ENCODE data around the gene ARID1A. TPM values are rescaled to one million over a fixed set of nuclear protein-coding genes. Genes with fewer than 3 reads are reported as not detected.
A peak's percentile ranks its signal among the peaks of the same experiment; 100 is the strongest.

Gene ARID1A
- total and polyA plus RNA-seq, 12 donors, result 14.5 to 62.5 (median 43.5) TPM

GRCh38 chr1:26734501-26735058 lies 38.8 kb downstream of the ARID1A start:
- Histone ChIP-seq H3K27me3 (no peaks in the 10 kb centered on the region), H3K4me3 (no peak overlapping the region), H3K9me3 (no peaks in the 10 kb centered on the region), H3K27ac (peak overlapping the region in 2 of 10 donors; percentile 12 to 31), H3K36me3 (peaks cover 0 to 100% (median 74%) of the 10 kb centered on the region in 9 donors), H3K4me1 (peaks cover 0 to 60% (median 50%) of the 10 kb centered on the region in 9 donors)
- no peak for ATAC-seq
- TF ChIP-seq CTCF (IDR thresholded peaks at IDR 0.05), result no peak
- 38 to 40% methylated on average over 4 of the region's 4 CpGs for WGBS, 2 donors
- DNase-seq, result no peak
- intact Hi-C loops (cut with DNase I), result loop anchor here in 2 of 10 donors (5.0 kb wide), 2 partner anchors 33 to 48 kb away; no protein-coding TSS in a partner anchor

- peak overlapping the region in 1 of 10 donors; percentile 55 for H3K27ac ChIP-seq
- no peak for TF ChIP-seq CTCF (IDR thresholded peaks at IDR 0.05)
- H3K4me3 ChIP-seq, result no peak overlapping the region
- ATAC-seq (no peak), DNase-seq (no peak)
- intact Hi-C loops (cut with DNase I), result loop anchor here in 1 of 10 donors (5.0 kb wide), 1 partner anchor 43 kb away; no protein-coding TSS in a partner anchor
- H3K36me3 ChIP-seq, result peaks cover 0 to 90% (median 44%) of the 10 kb centered on the region in 9 donors
- 73 to 78% methylated on average over 4 of the region's 4 CpGs for WGBS, 2 donors
- peaks cover 4 to 66% (median 47%) of the 10 kb centered on the region in 9 donors for H3K4me1 ChIP-seq
- H3K9me3 ChIP-seq, result no peaks in the 10 kb centered on the region
- no peaks in the 10 kb centered on the region for H3K27me3 ChIP-seq
Observed at GRCh38 chr1:26739329-26739914, 43.6 kb downstream of the ARID1A start.

- Histone ChIP-seq H3K4me1 (peaks cover 6 to 68% (median 48%) of the 10 kb centered on the region in 9 donors), H3K27ac (peak overlapping the region in 4 of 10 donors; percentile 17 to 55 (median 27)), H3K27me3 (no peaks in the 10 kb centered on the region), H3K36me3 (peaks cover 0 to 85% (median 37%) of the 10 kb centered on the region in 9 donors), H3K9me3 (no peaks in the 10 kb centered on the region), H3K4me3 (no peak overlapping the region)
- no peak for DNase-seq
- ATAC-seq, result no peak
- no peak for TF ChIP-seq CTCF (IDR thresholded peaks at IDR 0.05)
- WGBS, 2 donors, result 64 to 65% methylated on average over 3 of the region's 3 CpGs
- intact Hi-C loops (cut with DNase I), result loop anchor here in 1 of 10 donors (5.0 kb wide), 1 partner anchor 43 kb away; the partner anchor contains the start of gene ARID1A
Observed at GRCh38 chr1:26740023-26740634, 44.3 kb downstream of the ARID1A start.

- no peaks in the 10 kb centered on the region for H3K9me3 ChIP-seq
- peaks cover 0 to 85% (median 31%) of the 10 kb centered on the region in 9 donors for H3K36me3 ChIP-seq
- ATAC-seq, result no peak
- peaks cover 7 to 71% (median 56%) of the 10 kb centered on the region in 9 donors for H3K4me1 ChIP-seq
- 68% methylated on average over 5 of the region's 5 CpGs for WGBS, 2 donors
- peak overlapping the region in 4 of 10 donors; percentile 2 to 55 (median 10) for H3K27ac ChIP-seq
- no peak overlapping the region for H3K4me3 ChIP-seq
- TF ChIP-seq CTCF (IDR thresholded peaks at IDR 0.05), result no peak
- DNase-seq, result no peak
- intact Hi-C loops (cut with DNase I), result loop anchor here in 1 of 10 donors (5.0 kb wide), 1 partner anchor 44 kb away; the partner anchor contains the start of gene ARID1A
- no peaks in the 10 kb centered on the region for H3K27me3 ChIP-seq
Observed at GRCh38 chr1:26740952-26741351, 45.1 kb downstream of the ARID1A start.

Measured in heart right ventricle (tissue), 16 donors.